Measurements from ENCODE around the gene CREB3L4. TPM values are rescaled to one million over a fixed set of nuclear protein-coding genes. Genes with fewer than 3 reads are reported as not detected.

The CREB3L4 gene
- total RNA-seq: 8.1 and 9.9 TPM in 2 replicates
- polyA plus RNA-seq: 11.7 and 12.1 TPM in 2 replicates
- 10.0 and 11.5 TPM in 2 replicates for polyA plus RNA-seq (2011; cell fraction: cytosol; rRNA removed)
- 30.6 and 32.2 TPM in 2 replicates for polyA plus RNA-seq (2011; cell fraction: nucleus; rRNA removed)
- 4.3 and 4.4 TPM in 2 replicates for polyA plus RNA-seq (2012)
- polyA minus RNA-seq: 7.1 and 10.0 TPM in 2 replicates
- 10.0 TPM for polyA minus RNA-seq (2011; cell fraction: cytosol; rRNA and poly(A)+ RNA removed)
- polyA minus RNA-seq (2011; cell fraction: nucleus; rRNA and poly(A)+ RNA removed): 4.3 and 4.5 TPM in 2 replicates
- percentile 38 among the genes with signal in this experiment for Bru-seq, nascent RNA
- percentile 44 among the genes with signal in this experiment for BruChase-seq, experiment 1, labeled RNA remaining after a 6-hour chase
- percentile 40 among the genes with signal in this experiment for BruChase-seq, experiment 2, labeled RNA remaining after a 2-hour chase
- long read RNA-seq, transcript CREB3L4-205 (10 exons, 1,752 nt): major isoform, 5 of 30 reads
- long read RNA-seq, partial matches to known transcripts: 5 of 30 reads
- long read RNA-seq, other reads (novel, unspliced or antisense): 17 of 30 reads

GRCh38 chr1:153967107-153967999 lies at the start of gene CREB3L4:
TSS of gene CREB3L4 (plus strand) at chr1:153967902. CDS start at chr1:153968526, 624 bp downstream.
- intact Hi-C loops (cut with micrococcal nuclease): no loop called here
- no peaks in the 10 kb centered on the region for H3K36me3 ChIP-seq (ENCODE audit: control insufficient read depth in 2 of 2, extremely low read depth in 1 of 2, insufficient read depth in 2 of 2, low read length in 2 of 2)
- peak within 1 kb of the TSS; percentile 66 for H3K9ac ChIP-seq (replicated peaks; ENCODE audit: extremely low read depth, insufficient read depth, low read length)
- H3K79me2 ChIP-seq (ENCODE audit: control insufficient read depth, insufficient read depth, low read length): peaks cover 2% of the 10 kb centered on the region
- H4K20me1 ChIP-seq (replicated peaks; ENCODE audit: control insufficient read depth, extremely low read depth, insufficient read depth, low read length): no peaks in the 10 kb centered on the region
- ChIA-PET POLR2A (interaction anchor here (0.8 to 1.8 kb wide), 3 partner anchors 10 to 23 kb away, joined by 3 to 12 read pairs (median 8); partner anchors contain the start of genes JTB and RPS27), CTCF (interaction anchor here (0.7 to 4.7 kb wide), 11 partner anchors 9 to 170 kb away, joined by 3 to 37 read pairs (median 9); partner anchors contain the start of genes CRTC2, DENND4B, JTB and RAB13)
- peak within 1 kb of the TSS; percentile 42 to 68 (median 62) for H3K4me3 ChIP-seq (replicated peaks in 1 of 3; ENCODE audit: insufficient read depth in 1 of 3, low read depth in 1 of 3, low read length in 3 of 3)
- FAIRE-seq (peak; percentile 97), DNase-seq (ENCODE audit: low read depth, low spot score) (peak; percentile 97)
- no peaks in the 10 kb centered on the region for H3K27me3 ChIP-seq (ENCODE audit: control insufficient read depth in 2 of 2, insufficient read depth in 2 of 2, low read length in 2 of 2)
- TF ChIP-seq POLR2A (IDR thresholded peaks at IDR 0.05; ENCODE audit: low read depth, low read length): peak; percentile 73
- TF ChIP-seq FOS (IDR thresholded peaks at IDR 0.05; ENCODE audit: borderline replicate concordance, insufficient read depth, low read length): no peak
- TF ChIP-seq MAX (IDR thresholded peaks at IDR 0.05; ENCODE audit: insufficient read depth, insufficient read length): peak; percentile 89
- no peak for TF ChIP-seq MYC (IDR thresholded peaks at IDR 0.05; ENCODE audit: low read depth, low read length)
- no peak for TF ChIP-seq GATA2 (IDR thresholded peaks at IDR 0.05; ENCODE audit: insufficient read depth, insufficient read length, low read depth, low read length)
- TF ChIP-seq CTCF (IDR thresholded peaks at IDR 0.05; ENCODE audit: extremely low read depth in 1 of 2, insufficient read depth in 1 of 2, low read depth in 1 of 2, low read length in 2 of 2): peak in 1 of 2 donors; percentile 51
- TF ChIP-seq JUN (IDR thresholded peaks at IDR 0.05; ENCODE audit: borderline replicate concordance, insufficient read depth, insufficient read length, low read depth): no peak
- no peak for TF ChIP-seq EZH2 (IDR thresholded peaks at IDR 0.05; ENCODE audit: borderline replicate concordance, low read depth, low read length, severe bottlenecking)
- peak; percentile 58 for TF ChIP-seq POLR2AphosphoS5 (IDR thresholded peaks at IDR 0.05; ENCODE audit: insufficient read depth, low read depth, low read length)
- H3K9me1 ChIP-seq (replicated peaks; ENCODE audit: control insufficient read depth, extremely low read depth, insufficient read depth, low read length): no peaks in the 10 kb centered on the region
- H3K4me1 ChIP-seq (ENCODE audit: control insufficient read depth, extremely low read depth, insufficient read depth, low read length): peaks cover 34% of the 10 kb centered on the region
- H3K4me2 ChIP-seq (ENCODE audit: insufficient read depth, low read length): peak within 1 kb of the TSS; percentile 83
- BruUV-seq (replicated peaks): TSS peak; percentile 12
- H3K9me3 ChIP-seq (replicated peaks; ENCODE audit: control insufficient read depth, insufficient read depth, low read length): no peaks in the 10 kb centered on the region
- dilution Hi-C loops (cut with MboI; ENCODE audit: extremely low pct_ligation_motif_present, low sequenced_read_pairs): no loop called here
- peak within 1 kb of the TSS; percentile 51 for H2AFZ ChIP-seq (ENCODE audit: low read depth, low read length)
- peak within 1 kb of the TSS; percentile 29 for H3K27ac ChIP-seq (ENCODE audit: insufficient read depth, low read depth, low read length)

Measured in endothelial cell of umbilical vein (primary cell).